Esophagus muscularis mucosa (tissue), 4 donors: ENCODE data around the gene INPP5A. TPM values are rescaled to one million over a fixed set of nuclear protein-coding genes. Genes with fewer than 3 reads are reported as not detected.

Experiments
- DNase-seq: peaks from one replicate; pipeline ENCODE4 v3.0.0-alpha.2; 2017; ENCODE audit errors: extremely low spot score
- H3K27ac ChIP-seq, 4 donors: fragments of 200-600 bp; sonication (generic); replicated peaks in 1 of 4; 1 replicate in 3 of 4; 2 replicates in 1 of 4; pipeline ENCODE4 v1.5.1; 2016 to 2019; ENCODE audit warnings: mild to moderate bottlenecking in 1 of 4
- H3K27me3 ChIP-seq, 4 donors: fragments of 200-600 bp; sonication (generic); one replicate each; pipeline versions ENCODE4 v1.5.1 to v1.6.0; 2016 to 2019
- H3K36me3 ChIP-seq, 4 donors: fragments of 200-600 bp; sonication (generic); one replicate each; pipeline ENCODE4 v1.5.1; 2016 to 2019
- H3K4me1 ChIP-seq, 4 donors: fragments of 200-600 bp; sonication (generic); one replicate each; pipeline ENCODE4 v1.5.1; 2016 to 2019
- H3K4me3 ChIP-seq, 4 donors: fragments of 200-600 bp; sonication (generic); 1 replicate in 2 of 4; 2 replicates in 2 of 4; pipeline ENCODE4 v1.5.1; 2016 to 2019; ENCODE audit warnings: mild to moderate bottlenecking in 4 of 4, moderate library complexity in 1 of 4
- H3K9me3 ChIP-seq, 4 donors: fragments of 200-600 bp; sonication (generic); 1 replicate in 3 of 4; 2 replicates in 1 of 4; pipeline ENCODE4 v1.5.1; 2016 to 2019
- EP300 ChIP-seq: sonication (generic); formaldehyde crosslinking; IDR thresholded peaks from one replicate; pipeline ENCODE4 v1.6.1; 2017; ENCODE audit warnings: antibody characterized with exemption
- POLR2A ChIP-seq: fragments of 450-650 bp; IDR thresholded peaks from one replicate; pipeline ENCODE4 v1.6.1; 2017; ENCODE audit warnings: antibody characterized with exemption, moderate library complexity, mild to moderate bottlenecking, low read depth
- POLR2AphosphoS5 ChIP-seq, 2 donors: sonication (generic); formaldehyde crosslinking; IDR thresholded peaks; one replicate each; pipeline ENCODE4 v1.6.1; 2017; ENCODE audit warnings: antibody characterized with exemption in 2 of 2
- WGBS: methylation state at CpG from one replicate; pipeline ENCODE4 v1.1.5; 2018; 5-methylcytosine and 5-hydroxymethylcytosine counted together
- intact Hi-C: fragments of 100-400 bp; cut with DNase I; formaldehyde crosslinking; loops from one replicate; pipeline ENCODE4 v1.15.1; 2023
- total RNA-seq, 4 donors: library from RNA; depleted of rRNA; stranded (reverse); fragments of >200 nt; gene quantifications; one replicate each; pipeline versions ENCODE4 v1.1.0 to v1.2.1, GENCODE V29; 2016
- TF ChIP-seq, protein P1 (sequence below), 3 experiments: fragments of 200-600 bp in 2 of 3; fragments of 450-650 bp in 1 of 3; sonication (generic) in 2 of 3; IDR thresholded peaks; one replicate each; pipeline ENCODE4 v1.5.1; 2017 to 2019; ENCODE audit warnings: antibody characterized with exemption in 3 of 3, mild to moderate bottlenecking in 2 of 3, moderate library complexity in 1 of 3

Gene INPP5A
- total RNA-seq, 4 donors from 2014 or later, result 234 to 301 (median 245) TPM

DNA sequence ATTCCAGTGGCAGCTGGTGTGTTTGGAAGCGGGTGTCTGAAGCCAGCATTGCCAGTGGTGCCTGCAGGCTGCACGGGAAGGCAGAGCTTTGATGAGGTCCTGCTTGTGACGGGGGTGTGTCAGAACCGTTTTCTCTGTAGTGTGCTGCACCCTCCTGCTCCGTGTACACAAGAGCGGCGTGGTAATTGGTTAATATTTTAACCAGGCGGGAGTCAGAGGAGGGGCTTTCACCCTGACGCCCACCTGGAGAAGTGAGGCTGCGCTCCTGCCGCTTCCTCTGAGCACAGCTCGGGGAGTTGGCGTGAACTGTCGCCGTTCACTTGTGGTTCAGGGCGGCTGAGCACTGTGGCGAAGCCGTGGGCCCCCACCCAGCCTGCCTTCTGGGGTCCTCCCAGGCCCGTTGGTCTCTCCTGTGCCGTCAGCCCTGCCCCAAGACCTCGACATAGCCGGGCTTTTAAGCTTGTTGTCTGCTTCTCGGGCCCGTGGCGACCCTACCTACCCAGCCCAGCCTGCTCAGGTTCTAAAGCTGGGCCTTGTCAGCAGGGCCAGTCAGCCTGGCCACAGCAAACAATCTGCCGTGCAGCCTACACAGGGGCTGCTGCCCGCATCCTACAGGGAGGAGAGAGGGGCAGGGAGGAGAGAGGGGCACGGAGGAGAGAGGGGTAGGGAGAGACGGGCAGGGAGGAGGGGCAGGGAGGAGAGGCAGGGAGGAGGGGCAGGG is 236.8 kb downstream of the INPP5A start:
- H3K27ac ChIP-seq, result no peak overlapping the region
- DNase-seq, result no peak
- H3K9me3 ChIP-seq, result no peaks in the 10 kb centered on the region
- TF ChIP-seq, protein P1, sequence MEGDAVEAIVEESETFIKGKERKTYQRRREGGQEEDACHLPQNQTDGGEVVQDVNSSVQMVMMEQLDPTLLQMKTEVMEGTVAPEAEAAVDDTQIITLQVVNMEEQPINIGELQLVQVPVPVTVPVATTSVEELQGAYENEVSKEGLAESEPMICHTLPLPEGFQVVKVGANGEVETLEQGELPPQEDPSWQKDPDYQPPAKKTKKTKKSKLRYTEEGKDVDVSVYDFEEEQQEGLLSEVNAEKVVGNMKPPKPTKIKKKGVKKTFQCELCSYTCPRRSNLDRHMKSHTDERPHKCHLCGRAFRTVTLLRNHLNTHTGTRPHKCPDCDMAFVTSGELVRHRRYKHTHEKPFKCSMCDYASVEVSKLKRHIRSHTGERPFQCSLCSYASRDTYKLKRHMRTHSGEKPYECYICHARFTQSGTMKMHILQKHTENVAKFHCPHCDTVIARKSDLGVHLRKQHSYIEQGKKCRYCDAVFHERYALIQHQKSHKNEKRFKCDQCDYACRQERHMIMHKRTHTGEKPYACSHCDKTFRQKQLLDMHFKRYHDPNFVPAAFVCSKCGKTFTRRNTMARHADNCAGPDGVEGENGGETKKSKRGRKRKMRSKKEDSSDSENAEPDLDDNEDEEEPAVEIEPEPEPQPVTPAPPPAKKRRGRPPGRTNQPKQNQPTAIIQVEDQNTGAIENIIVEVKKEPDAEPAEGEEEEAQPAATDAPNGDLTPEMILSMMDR (IDR thresholded peaks at IDR 0.05), result no peak
- TF ChIP-seq POLR2AphosphoS5 (IDR thresholded peaks at IDR 0.05) (no peak), POLR2A (no peak), EP300 (no peak)
- no peaks in the 10 kb centered on the region for H3K27me3 ChIP-seq
- no peak overlapping the region for H3K4me3 ChIP-seq
- intact Hi-C loops, result no loop called here
- H3K36me3 ChIP-seq, result peaks cover 28 to 82% (median 68%) of the 10 kb centered on the region in 4 donors
- WGBS, result 76% methylated on average over 20 of the region's 29 CpGs
- peaks cover 0 to 7% (median 5%) of the 10 kb centered on the region in 4 donors for H3K4me1 ChIP-seq

GRCh38 chr10:132774902-132775863 is 237.6 kb downstream of the INPP5A start:
- Histone ChIP-seq H3K36me3 (peaks cover 34 to 82% (median 69%) of the 10 kb centered on the region in 4 donors), H3K4me3 (no peak overlapping the region), H3K9me3 (no peaks in the 10 kb centered on the region), H3K27ac (no peak overlapping the region), H3K4me1 (peaks cover 0 to 7% (median 5%) of the 10 kb centered on the region in 4 donors), H3K27me3 (no peaks in the 10 kb centered on the region)
- intact Hi-C loops, result no loop called here
- TF ChIP-seq, protein P1 (IDR thresholded peaks at IDR 0.05), result no peak
- 84% methylated on average over 19 of the region's 22 CpGs for WGBS
- no peak for DNase-seq

DNA sequence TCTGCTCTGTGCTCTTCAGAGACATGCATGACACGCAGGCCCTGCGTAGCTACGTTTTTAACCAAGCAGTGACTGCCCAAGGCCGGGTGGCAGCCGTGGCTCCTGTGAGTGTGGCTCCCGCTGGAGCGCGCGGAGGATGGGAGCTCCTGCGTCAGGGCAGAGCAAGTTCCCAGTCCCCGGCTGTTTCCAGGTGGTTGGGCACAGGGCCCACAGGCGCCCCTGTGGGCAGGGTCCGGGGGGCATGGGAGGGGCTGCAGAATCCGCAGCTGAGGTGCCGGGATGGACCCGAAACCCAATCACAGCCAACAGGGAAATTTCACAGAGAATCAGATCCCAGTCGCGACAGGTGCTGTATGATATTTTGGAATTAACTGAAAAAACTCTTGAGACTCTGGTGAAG is 238.6 kb downstream of the INPP5A start:
- TF ChIP-seq POLR2A, result no peak
- TF ChIP-seq, protein P1 (IDR thresholded peaks at IDR 0.05), result no peak
- no peak for TF ChIP-seq POLR2AphosphoS5 (IDR thresholded peaks at IDR 0.05)
- no peak for TF ChIP-seq EP300
- intact Hi-C loops, result no loop called here
- H3K27ac ChIP-seq, result no peak overlapping the region
- no peak for DNase-seq
- H3K9me3 ChIP-seq, result no peaks in the 10 kb centered on the region
- H3K4me3 ChIP-seq, result no peak overlapping the region
- 88% methylated on average over 17 of the region's 18 CpGs for WGBS
- peaks cover 33 to 83% (median 72%) of the 10 kb centered on the region in 4 donors for H3K36me3 ChIP-seq
- H3K27me3 ChIP-seq, result peaks cover 0 to 4% (median 0%) of the 10 kb centered on the region in 4 donors
- peaks cover 0 to 7% (median 5%) of the 10 kb centered on the region in 4 donors for H3K4me1 ChIP-seq

- peaks cover 36 to 85% (median 76%) of the 10 kb centered on the region in 4 donors for H3K36me3 ChIP-seq
- peaks cover 0 to 7% (median 5%) of the 10 kb centered on the region in 4 donors for H3K4me1 ChIP-seq
- no peak for DNase-seq
- H3K4me3 ChIP-seq, result no peak overlapping the region
- intact Hi-C loops, result no loop called here
- WGBS, result 96% methylated on average over 5 of the region's 18 CpGs
- H3K27me3 ChIP-seq, result peaks cover 0 to 4% (median 0%) of the 10 kb centered on the region in 4 donors
- H3K27ac ChIP-seq, result no peak overlapping the region
- no peak for TF ChIP-seq POLR2AphosphoS5 (IDR thresholded peaks at IDR 0.05)
- TF ChIP-seq, protein P1 (IDR thresholded peaks at IDR 0.05), result no peak
- TF ChIP-seq EP300, result no peak
- TF ChIP-seq POLR2A, result no peak
- no peaks in the 10 kb centered on the region for H3K9me3 ChIP-seq
These were observed 239.2 kb downstream of the INPP5A start for GRCh38 chr10:132776821-132777220.
